MV-4-11 (cell line): Measurements from ENCODE around the gene VPS4B.

ENCODE experiments used
- DNase-seq: peaks from one replicate; lab custom pipeline; 2025; lab: John Stamatoyannopoulos, UW

Gene VPS4B

GRCh38 chr18:63430526-63430925, 8.2 kb upstream of the VPS4B start:
- DNase-seq: no peak

GRCh38 chr18:63427558-63427957, 5.3 kb upstream of the VPS4B start:
- DNase-seq: no peak

GRCh38 chr18:63422864-63423304, 608 bp upstream of the VPS4B start:
- peak; percentile 45 for DNase-seq

GRCh38 chr18:63421514-63421913, 762 bp downstream of the VPS4B start:
- no peak for DNase-seq

- no peak for DNase-seq
Observed at GRCh38 chr18:63412953-63413352, 9.3 kb downstream of the VPS4B start.

GRCh38 chr18:63410792-63411191, 11.5 kb downstream of the VPS4B start:
- peak; percentile 68 for DNase-seq

GRCh38 chr18:63409301-63409700, 13.0 kb downstream of the VPS4B start:
- no peak for DNase-seq

GRCh38 chr18:63407734-63408133, 14.5 kb downstream of the VPS4B start:
- no peak for DNase-seq

GRCh38 chr18:63405986-63406385, 16.3 kb downstream of the VPS4B start:
- no peak for DNase-seq

- DNase-seq: no peak
Observed at GRCh38 chr18:63402246-63403162, 19.8 kb downstream of the VPS4B start.

- no peak for DNase-seq
Observed at GRCh38 chr18:63399300-63399699, 23.0 kb downstream of the VPS4B start.

GRCh38 chr18:63397349-63397748, 24.9 kb downstream of the VPS4B start:
- no peak for DNase-seq

- no peak for DNase-seq
Observed at GRCh38 chr18:63395503-63395902, 26.8 kb downstream of the VPS4B start.

GRCh38 chr18:63394954-63395353, 27.3 kb downstream of the VPS4B start:
- no peak for DNase-seq

- DNase-seq: no peak
Observed at GRCh38 chr18:63387861-63388260, 34.4 kb downstream of the VPS4B start.

GRCh38 chr18:63382843-63383242, 39.4 kb downstream of the VPS4B start:
- DNase-seq: no peak

- DNase-seq: no peak
Observed at GRCh38 chr18:63379639-63379962, 42.7 kb downstream of the VPS4B start.

GRCh38 chr18:63378919-63379638, 43.2 kb downstream of the VPS4B start:
- no peak for DNase-seq

GRCh38 chr18:63377275-63377980, 44.8 kb downstream of the VPS4B start:
- DNase-seq: no peak

GRCh38 chr18:63376538-63376937, 45.7 kb downstream of the VPS4B start:
- DNase-seq: peak; percentile 63

- DNase-seq: no peak
Observed at GRCh38 chr18:63374540-63374939, 47.7 kb downstream of the VPS4B start.

GRCh38 chr18:63373161-63373560, 49.1 kb downstream of the VPS4B start:
- DNase-seq: no peak

GRCh38 chr18:63368611-63369010, 53.7 kb downstream of the VPS4B start:
- DNase-seq: no peak
